NCI-H774 (cell line): Measurements from ENCODE around the gene CDHR5.

Experiments used
- DNase-seq: peaks from one replicate; lab custom pipeline; 2025; lab: John Stamatoyannopoulos, UW

Gene CDHR5

GRCh38 chr11:643849-644738 is 19.3 kb upstream of the CDHR5 start:
- DNase-seq, result no peak

DNA sequence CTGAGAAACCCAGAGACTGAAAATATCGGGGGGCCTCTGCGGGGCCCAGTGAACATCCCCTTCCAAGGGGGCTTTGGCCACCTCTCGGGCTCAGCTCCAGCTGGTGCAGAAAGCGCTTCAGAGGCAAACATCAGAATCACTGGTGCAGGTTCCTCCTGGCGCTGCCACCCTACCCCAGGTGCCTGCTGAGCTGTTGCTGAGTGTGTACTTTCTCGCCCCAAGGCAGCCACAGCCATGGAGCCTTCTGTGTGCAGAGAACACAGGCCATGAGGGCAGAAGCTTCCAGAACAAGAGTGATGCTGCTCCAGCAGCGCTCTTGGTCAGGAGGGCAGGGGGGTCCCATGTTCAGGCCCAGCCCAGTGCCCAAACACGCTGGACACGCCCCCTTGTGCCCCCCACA is 18.6 kb upstream of the CDHR5 start:
- no peak for DNase-seq

DNA sequence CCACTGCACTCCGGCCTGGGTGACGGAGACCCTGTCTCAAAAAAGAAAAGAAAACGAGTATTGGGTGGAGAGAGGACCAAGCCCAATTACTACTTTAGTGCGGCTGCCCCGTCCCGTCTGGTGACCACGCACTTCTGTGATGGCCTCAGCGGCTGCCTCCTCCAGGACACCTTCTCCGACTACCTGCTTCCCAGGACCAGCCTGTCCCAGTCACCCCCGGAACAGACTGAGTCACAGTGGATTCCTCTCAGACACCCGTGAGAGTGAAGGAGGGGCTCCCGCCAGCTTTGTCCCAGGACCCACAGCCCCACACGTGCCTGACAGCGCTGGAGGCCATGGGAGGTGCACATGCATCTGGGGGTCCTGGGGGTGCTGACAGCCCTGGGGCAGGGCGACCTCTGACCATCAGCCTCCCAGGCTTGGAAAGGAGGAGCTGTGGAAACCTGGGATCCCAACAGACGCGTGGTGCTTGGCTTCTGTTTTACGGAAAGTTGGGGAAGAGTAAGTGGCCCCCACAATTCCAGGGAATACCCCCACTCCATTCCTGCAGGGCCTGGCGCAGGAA is 17.1 kb upstream of the CDHR5 start:
- DNase-seq, result no peak

GRCh38 chr11:640021-640706 is 15.4 kb upstream of the CDHR5 start:
- no peak for DNase-seq

- DNase-seq, result no peak
Measured at GRCh38 chr11:639332-639955, 14.7 kb upstream of the CDHR5 start.

DNA sequence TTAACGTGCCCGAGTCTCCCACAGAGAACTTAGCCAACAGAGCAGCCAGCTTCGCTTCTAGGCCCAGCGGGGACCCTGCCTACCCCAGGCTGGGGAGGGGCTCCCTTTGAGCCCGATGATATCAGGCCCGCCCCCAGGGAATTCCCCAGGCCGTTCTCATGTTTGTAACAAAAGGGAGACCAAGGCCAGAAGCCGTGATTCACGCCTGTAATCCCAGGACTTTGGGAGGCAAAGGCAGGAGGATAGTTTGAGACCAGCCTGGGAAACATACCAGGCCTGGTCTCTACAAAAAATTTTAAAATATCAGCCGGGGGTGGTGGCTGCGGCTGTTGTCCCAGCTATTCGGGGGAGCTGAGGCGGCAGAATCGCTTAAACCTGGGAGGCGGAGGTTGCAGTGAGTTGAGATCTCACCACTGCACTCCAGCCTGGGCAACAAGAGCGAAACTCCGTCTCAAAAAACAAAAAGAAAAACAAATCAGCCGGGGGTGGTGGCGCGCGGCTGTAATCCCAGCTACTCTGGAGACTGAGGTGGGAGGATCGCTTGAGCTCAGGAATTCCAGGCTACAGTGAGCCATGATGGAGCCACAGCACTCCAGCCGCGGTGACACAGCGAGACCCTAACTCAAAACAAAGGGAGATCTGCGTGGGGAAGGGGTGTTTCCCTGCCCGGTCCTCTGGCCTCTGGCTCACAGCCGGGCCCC is 14.0 kb upstream of the CDHR5 start:
- DNase-seq, result no peak

DNA sequence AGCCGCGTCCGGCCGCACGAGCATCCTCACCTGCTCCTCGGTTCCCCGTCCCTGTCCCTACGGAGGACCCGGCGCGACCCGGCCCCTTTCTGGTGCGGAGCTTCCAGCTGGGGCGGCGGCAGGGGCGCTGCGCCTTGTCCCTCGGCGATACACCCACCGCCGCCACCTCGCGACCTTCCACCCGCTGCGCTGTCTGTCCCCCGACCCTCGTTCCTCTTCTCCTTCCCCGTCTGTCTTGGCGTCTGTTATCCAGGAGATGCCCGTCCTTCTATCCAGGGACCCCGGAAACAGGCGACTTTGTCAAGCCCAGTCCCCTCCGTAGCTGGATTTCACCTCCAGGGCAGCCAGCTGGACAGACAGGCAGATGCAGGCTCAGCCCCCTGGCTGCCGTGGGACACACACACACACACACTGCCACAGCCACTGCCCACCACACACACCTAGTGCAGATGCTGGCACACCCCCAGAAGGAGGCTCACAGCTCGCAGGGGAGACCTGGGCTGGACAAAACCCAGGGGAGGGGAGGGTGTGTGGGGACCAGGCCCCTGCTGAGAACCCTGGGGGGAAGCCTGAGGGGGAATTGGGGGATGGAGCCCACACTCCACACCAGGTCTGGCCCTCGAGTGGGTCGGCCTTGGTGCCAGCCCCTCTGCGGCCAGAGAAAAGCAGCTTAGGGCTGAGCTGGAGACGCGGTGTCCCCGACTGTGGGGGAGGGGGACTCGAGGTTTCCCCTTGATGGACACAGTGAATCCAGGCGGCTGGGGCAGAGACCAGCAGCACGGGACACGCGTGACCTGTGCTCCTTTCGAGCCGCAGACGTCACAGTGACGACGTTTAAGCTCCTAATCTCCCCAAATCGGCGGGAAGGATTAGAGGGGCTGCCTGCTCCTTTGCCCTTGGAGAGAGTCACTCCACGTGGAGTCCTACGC is 13.1 kb upstream of the CDHR5 start:
- no peak for DNase-seq

DNA sequence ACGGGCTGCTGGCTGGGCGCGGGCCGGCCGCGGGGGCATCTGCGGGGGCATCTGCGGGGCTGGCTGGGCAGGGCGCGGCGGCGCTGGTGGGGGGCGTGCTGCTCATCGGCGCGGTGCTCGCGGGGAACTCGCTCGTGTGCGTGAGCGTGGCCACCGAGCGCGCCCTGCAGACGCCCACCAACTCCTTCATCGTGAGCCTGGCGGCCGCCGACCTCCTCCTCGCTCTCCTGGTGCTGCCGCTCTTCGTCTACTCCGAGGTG is 12.5 kb upstream of the CDHR5 start:
- DNase-seq, result no peak

DNA sequence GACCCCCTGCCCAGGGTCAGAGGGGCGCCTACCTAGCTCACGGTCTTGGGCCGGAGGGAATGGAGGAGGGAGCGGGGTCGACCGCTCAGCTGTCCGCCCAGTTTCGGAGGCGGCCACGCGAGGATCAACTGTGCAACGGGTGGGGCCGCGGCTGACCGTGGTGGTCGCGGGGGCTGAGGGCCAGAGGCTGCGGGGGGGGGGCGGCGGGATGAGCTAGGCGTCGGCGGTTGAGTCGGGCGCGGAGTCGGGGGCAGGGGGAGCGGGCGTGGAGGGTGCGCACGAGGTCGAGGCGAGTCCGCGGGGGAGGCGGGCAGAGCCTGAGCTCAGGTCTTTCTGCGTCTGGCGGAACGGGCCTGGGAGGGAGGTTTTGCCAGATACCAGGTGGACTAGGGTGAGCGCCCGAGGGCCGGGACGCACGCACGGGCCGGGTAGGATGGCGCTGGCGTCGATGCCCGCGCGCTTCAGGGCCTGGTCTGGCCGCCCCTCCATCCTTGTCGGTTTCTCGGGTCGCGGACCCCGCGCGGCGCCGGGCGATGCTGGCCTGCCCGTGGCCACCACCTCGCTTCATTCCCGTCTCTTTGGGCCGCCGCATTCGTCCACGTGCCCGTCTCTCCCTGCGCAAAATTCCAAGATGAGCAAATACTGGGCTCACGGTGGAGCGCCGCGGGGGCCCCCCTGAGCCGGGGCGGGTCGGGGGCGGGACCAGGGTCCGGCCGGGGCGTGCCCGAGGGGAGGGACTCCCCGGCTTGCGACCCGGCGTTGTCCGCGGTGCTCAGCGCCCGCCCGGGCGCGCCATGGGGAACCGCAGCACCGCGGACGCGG is 12.0 kb upstream of the CDHR5 start, which contains the start of gene DRD4:
DRD4 (plus strand) TSS at position 759 of the 822 bp plus-strand sequence; CDS start at position 795, 36 bp downstream.
- no peak for DNase-seq

GRCh38 chr11:635945-636510 is 11.3 kb upstream of the CDHR5 start:
- no peak for DNase-seq

DNA sequence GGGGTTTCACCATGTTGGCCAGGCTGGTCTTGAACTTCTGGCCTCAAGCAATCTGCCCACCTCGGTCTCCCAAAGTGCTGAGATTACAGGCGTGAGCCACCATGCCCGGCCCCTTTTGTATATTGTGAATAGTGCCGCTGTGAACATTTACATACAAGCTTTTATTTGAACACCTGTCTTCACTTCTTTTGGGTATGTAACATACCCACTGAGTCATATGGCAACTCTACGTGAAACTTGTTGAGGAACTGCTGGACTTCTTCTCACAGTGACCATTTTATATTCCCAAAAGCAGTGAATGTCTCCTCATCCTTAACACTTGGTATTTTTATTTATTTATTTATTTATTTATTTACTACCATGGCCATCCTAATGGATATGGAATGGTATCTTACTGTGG is 6.1 kb upstream of the CDHR5 start:
- DNase-seq, result no peak

DNA sequence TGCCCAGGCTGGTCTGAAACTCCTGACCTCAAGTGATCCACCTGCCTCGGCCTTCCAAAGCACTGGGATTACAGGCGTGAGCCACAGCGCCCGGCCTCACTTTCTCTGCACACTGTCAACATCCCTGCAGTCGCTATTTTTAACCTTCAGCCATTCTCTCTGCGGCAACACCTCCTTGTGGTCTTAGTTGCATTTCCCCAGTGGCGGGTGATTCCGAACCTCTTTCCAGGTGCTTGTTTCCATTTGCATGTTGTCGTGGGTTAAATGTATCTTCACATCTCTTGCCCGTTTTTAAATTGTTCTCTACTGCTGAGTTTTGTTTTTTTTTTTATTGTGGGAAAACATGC is 4.5 kb upstream of the CDHR5 start:
- no peak for DNase-seq

DNA sequence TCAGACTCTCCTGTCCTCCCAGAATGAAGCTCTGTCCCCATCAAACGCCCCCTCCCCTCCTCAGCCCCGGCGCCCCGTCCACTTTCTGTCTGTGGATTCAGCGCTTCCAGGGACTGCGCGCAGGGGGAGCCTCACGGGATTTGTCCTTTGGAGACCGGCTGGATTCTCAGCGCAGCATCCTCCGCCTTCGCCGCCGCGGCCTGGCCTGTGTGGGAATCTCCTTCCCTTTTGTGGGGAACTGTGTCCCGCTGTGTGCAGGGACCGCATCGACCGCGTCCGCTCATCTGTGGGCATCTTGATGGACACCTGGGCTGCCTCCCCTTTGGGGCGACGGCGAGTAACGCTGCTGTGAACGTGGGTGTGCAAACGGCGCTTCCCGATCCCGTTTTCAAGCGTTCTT is 3.3 kb upstream of the CDHR5 start:
- DNase-seq, result no peak

- DNase-seq, result no peak
Measured at GRCh38 chr11:627308-627576, 2.5 kb upstream of the CDHR5 start.

DNA sequence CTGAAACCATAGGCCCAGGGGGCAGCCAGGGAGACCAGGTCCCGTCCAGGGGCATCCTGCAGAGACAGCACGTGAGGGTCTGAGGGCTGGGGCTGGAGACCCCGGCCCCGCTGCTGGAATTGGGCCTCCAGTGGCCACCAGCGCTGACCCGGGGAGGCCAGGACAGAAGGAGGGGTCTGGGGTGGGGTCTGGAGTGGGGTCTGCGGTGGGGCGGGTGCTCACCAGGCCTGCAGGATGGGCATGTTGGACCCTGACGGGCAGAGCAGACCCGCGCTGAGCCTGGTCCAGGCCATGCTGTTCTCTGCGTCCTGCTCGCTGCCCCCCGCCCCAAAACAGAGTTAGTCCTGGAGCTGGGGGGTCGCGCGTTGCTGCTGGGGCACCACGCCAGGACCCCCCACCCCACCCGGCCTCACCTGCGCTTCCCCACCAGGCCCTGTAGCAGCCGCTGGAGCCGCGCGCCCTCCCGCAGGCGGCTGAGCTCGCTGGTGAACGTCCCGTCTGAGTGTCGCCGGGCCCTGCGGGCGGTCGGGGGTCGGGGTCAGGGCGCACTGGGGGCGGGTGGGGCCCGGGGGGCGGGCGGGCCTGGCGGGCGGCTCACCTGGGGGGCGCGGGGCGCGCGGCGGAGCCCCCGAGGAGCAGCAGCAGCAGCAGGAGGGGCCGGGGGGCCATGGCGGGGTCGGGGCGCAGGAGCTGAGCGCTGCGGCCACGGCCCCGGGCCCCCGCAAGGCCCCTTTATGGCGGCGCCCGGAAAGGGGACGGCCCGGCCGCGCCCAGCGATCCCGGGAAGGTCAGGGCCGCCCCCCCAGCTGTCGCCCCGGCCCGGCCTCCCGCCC is 1.9 kb upstream of the CDHR5 start, which contains the start of gene SCT:
SCT (minus strand) TSS at position 707 of the 833 bp plus-strand sequence; CDS start at position 669, 38 bp downstream.
- DNase-seq, result no peak

- DNase-seq, result no peak
Measured at GRCh38 chr11:625636-626268, 997 bp upstream of the CDHR5 start.

DNA sequence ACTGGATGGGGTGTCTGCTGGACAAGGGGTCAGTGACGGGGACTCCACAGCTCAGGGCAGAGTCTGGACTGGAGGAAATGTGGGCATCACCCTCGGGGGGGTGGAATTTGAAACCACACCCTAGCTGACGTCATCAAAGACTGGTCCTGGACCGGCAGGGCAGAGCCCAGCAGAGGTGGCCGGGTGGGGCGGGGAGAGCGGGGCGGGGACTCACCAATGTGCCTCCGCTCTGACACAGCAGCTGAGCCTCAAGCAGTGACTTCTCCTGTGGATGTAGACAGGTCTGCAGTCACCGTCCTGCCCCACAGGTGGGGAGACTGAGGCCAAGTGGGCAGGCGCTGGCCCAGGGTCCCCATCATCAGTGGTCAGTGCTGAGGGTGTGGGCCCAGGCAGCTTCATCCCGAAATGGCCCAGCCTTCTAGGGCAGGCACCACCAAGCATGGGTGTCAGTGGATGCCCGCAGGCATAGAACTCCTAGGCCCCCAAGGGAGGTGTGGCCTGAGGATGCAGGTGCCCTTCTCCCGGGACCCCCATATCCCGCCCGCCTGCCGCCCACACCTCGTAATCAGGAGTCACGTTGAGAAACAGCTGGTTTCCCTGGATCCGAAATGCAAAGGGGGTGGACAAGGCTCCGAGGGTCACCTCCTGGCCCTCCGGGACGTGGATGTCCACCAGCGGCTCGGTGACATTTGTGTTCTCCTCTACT is 603 bp downstream of the CDHR5 start:
- DNase-seq, result no peak

DNA sequence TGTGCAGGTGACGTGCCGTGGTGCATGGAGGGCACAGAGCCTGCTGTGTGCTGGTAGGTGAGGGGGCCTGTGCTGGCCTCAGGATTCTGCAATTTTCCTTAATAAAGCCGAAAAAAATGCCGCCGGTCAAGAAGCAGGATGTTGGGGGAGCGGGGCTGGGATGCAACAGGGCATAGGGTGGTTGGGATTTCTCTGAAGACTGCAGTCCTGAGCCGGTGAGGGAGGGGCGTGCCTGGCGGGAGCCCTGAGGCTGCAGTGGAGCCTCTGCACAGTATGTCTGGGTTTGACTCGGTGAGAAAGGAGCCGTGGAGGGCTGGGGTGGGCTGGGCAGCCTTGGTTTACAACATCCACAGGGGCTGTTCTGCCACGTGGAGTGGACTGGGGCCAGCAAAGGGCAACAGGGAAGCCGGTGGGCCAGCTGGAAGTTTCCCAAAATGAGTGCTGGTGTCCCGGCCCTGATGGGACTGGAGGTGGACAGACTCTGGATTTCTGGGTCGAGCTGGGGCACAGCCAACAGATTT is 1.3 kb downstream of the CDHR5 start:
- DNase-seq, result no peak
